ENCODE measurements around the gene MYLK2.

The MYLK2 gene

GRCh38 chr20:31879143-31879987, 60.2 kb downstream of the MYLK2 start:
- DNase-seq = peak; percentile 74 to 80

- DNase-seq = no peak
Measured at GRCh38 chr20:31881945-31882344, 62.8 kb downstream of the MYLK2 start.

- DNase-seq = no peak
Measured at GRCh38 chr20:31883829-31884228, 64.7 kb downstream of the MYLK2 start.
